Stimulated activated CD4-positive, alpha-beta T cell treated with anti-CD3 and anti-CD28 coated beads, Interleukin-4, amount 100 ng/mL, for 48 hours (primary cell): ENCODE data around the gene VASN.
"Not testable (repeated sequence)": the region's sequence is repeated elsewhere in the genome, so short reads cannot be mapped to it uniquely, and the experiment has no call there.

Experiments used
- DNase-seq, 2 donors: peaks; one replicate each; pipeline ENCODE4 v3.0.0-alpha.2; 2020; ENCODE audit warnings: low read depth in 2 of 2

The VASN gene

GRCh38 chr16:4337540-4338088, 34.0 kb upstream of the VASN start:
- DNase-seq = no peak

GRCh38 chr16:4338125-4338582, 33.5 kb upstream of the VASN start:
- DNase-seq = no peak

GRCh38 chr16:4338712-4339299, 32.8 kb upstream of the VASN start:
- DNase-seq = no peak

DNA sequence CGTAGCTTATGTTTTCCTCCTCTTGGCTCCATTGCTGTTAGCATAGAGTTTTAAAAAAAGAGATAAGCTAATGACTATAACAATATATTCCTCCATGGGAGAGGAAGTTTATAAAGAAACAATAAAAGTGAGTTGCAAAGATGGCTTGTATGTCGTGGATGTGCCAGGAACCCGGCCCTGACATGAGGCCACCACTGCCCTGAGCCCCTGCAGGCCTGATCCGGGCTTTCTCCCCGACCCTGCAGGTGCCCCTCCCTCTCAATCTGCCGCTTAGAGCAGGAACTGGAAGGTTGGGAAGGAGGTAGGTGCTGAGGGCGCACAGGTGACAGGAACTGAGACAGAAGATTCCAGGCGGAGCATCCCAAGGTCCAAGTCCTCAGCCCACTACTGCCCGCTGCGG, 32.2 kb upstream of the VASN start:
- no peak for DNase-seq

DNA sequence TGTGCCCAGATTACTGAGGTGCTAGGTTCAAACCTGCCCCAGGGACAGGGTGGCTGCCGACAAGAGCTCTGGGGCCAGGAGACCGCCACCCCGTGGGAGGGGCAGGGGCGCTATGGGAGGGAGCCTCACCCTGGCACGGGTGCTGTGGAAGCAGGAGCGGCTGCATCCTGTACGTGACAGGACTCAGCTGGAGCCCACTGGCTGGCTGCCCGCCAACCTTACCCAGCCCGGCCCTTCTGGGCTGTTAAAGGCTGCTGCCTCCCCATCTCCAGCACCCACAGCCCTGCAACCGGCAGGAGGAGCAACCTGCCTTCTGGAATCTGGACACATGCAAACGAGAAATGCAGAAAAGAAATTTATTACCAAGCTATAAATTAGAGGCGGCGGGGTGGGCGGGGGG, 31.7 kb upstream of the VASN start:
- no peak for DNase-seq

DNA sequence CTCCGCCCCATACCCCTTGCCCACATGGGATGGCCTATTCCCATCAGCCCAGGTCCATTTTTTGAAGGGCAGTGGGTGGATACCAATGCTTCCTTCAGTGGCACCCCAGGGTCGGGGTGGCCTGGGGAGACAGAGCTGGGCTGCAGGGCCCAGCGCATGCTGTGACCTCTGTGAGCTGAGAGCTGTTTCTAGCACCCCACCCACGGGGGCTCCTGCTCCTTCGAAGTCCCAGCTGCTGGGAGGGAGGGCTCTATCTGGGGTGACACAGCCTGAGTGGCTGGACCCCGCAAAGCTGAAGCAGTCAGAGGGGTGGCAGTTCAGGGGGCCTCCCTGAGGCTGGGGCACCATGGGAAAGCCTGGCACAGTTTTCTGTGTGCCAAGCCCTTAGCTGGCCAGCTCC, 31.2 kb upstream of the VASN start:
- DNase-seq = no peak

- no peak for DNase-seq
Measured at GRCh38 chr16:4341250-4341649, 30.4 kb upstream of the VASN start.

DNA sequence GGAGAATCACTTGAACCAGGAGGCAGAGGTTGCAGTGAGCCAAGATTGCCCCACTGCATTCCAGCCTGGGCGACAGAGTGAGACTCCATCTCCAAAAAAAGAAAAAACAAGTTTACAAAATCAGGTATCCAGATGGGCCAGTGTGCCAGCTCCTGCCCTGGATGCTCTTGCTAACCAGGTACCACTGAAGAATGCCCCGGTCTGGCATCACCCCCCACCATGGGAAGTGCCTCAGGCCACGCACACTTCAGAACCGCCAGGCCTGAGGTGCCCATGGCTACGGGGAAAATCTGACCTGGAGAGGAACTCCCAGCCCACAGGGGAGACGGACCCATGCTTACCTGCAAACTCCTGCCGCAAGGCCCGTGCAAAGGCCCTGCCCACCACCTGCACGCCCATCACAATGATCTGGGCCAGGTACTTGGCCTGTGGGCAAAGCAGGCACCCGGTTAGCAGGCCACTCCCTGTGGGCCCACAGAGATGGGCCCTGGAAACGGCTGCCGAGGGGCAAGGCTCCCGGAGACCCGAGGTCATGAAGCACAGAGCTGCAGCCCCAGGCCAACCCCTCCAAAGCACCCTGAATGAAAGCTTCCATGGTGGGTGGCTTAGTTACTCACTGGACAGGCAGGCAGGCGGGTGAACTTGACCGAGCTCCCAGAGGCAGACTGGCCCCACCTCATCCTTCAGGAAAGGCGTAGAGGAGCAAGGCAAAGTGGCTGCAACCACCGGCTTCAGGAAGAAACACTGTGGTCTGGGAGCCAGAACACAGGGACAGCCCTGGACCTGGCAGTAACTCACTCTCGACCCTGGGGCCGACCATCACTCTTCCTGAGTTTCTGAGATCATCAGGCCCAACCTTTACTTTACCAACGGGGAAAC, 28.5 kb upstream of the VASN start:
- no peak for DNase-seq

DNA sequence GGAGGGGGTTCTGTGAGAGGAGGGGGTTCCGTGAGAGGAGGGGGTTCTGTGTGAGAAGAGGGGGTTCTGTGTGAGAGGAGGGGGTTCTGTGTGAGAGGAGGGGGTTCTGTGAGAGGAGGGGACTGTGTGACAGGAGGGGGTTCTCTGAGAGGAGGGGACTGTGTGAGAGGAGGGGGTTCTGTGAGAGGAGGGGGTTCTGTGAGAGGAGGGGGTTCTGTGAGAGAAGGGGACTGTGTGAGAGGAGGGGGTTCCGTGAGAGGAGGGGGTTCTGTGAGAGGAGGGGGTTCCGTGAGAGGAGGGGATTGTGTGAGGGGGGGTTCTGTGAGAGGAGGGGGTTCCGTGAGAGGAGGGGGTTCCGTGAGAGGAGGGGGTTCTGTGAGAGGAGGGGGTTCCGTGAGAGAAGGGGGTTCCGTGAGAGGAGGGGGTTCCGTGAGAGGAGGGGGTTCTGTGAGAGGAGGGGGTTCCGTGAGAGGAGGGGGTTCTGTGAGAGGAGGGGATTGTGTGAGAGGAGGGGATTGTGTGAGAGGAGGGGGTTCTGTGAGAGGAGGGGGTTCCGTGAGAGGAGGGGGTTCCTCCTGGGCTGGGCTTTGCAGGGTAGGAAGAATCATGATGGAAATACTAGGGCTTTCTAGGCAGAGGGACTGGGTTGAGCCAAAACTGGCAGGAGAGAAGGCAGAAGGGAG, 27.2 kb upstream of the VASN start:
- not testable (repeated sequence) for DNase-seq

GRCh38 chr16:4344983-4345835, 26.4 kb upstream of the VASN start:
- no peak for DNase-seq

- DNase-seq = no peak
Measured at GRCh38 chr16:4345836-4346781, 25.5 kb upstream of the VASN start.

GRCh38 chr16:4347010-4347409, 24.6 kb upstream of the VASN start:
- no peak for DNase-seq

DNA sequence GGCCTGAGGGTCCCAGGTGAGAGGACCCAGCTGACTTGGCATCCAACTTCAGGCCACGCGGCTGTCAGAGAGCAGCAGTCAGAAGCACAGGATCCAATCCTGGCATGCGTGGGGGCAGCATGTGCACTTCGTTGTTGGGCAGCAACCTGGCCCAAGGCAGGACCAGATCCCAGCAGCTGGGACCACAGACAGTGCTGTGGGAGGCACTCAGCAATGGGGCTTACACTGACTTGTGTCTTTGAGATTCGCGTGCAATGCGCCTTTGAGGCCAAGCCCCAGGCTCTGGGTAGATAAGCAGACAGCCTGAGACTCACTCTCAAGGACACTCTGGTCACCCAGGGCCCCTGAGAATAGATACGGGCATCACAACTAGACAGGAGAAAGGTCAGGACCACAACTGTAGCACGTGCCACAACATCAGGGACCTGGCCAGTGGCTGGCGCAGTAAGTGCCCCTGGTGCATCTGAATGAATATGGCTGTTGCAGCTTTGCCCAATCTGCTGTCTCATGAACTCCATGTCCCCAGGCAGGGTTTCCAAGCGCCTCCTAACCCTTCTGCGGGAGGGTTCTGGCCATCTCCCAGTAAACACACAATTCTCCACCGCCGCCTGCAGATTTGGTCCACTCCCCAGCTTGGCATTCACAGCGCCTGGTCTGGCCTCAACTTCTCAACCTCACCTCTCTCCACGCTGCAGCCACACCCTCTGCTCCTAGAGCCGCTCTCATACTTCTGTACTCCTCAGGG, 23.7 kb upstream of the VASN start:
- no peak for DNase-seq

DNA sequence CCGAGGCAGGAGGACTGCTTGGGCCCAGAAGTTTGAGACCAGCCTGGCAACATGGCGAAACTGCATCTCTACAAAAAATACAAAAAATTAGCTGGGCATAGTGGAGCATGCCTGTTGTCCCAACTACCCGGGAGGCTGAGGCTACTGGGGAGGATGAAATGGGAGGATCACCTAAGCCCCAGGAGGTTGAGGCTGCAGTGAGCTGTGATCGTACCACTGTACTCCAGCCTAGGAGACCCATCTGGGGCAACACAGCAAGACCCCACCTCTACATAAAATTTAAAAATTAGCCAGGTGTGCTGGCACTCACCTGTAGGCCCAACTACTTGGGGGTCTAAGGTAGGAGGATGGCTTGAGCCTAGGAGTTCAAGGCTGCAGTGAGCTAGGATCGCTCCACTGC, 22.3 kb upstream of the VASN start:
- DNase-seq = no peak

DNA sequence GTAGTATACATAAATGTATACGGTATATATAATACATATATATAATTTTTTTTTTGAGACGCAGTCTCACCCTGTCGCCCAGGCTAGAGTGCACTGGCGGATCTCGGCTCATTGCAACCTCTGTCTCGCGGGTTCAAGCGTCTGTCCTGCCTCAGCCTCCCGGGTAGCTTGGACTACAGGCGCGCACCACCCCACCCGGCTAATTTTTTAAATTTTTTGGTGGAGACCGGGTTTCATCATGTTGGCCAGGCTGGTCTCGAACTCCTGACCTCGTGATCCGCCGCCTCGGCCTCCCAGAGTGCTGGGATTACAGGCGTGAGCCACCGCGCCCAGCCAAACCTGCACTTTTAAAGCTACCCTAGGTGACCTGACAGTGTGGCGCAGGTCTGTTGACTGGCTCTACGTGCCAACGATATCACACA, 21.3 kb upstream of the VASN start:
- DNase-seq = peak in 1 of 2 donors; percentile 19

DNA sequence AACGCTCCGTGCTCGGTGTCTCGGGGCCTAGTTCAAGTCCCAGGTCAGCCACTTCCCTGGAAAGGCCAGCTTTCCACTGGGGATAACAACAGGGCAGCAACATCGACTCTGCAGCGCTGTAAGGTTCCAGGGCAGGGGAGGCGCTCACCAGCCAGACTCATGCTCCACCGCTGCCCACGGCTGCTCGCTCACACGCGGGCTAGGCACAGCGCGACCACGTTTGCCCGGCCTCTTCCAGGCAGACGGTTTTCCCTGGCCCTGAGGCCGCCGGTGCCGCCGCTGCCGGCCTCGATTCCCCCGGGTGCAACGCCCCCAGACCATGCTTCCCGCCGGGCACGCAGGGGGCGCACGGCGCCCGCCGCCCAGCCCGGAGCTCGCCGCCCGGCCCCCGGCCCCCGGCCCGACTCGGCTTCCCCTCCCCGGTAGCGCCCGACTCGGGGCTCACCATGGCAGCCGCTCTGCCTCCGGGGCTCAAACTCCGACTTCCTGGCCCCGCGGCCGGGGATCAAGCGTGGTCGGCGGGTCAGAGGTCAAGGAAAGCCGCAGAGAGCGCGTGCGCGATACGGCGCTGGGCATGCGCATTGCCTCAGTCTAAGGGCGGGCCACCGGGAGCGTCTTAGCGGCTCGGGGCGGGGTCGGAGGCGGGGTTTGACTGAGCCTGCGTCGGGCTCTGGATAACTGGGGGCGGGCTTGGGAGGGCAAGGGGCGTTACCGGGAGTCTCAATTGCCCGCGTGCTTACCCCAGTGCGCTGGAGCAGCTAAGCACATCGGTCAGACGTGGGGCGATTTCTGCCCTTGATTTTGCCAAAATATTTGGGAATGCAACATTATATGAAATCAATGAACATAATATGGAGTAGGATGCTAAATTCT, 20.6 kb upstream of the VASN start, which contains the start of gene PAM16:
Gene PAM16, minus strand, starts transcription at position 535 of the 873 bp plus-strand sequence. Its CDS starts 87 bp downstream, at position 448.
- DNase-seq = peak; percentile 98 to 99

DNA sequence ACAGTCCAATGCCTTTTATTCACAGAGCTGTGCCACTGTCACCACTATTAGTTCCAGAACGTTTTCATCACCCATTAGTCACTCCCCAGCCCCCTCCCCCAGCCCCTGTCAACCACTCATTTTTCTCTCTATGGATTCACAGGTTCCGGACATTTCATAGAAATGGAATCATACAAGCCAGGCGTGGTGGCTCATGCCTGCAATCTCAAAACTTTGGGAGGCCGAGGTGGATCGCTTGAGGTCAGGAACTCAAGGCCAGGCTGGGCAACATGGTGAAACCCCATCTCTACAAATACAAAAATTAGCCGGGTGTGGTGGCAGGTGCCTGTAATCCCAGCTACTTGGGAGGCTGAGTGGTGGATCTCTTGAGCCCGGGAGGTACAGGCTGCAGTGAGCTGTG, 19.8 kb upstream of the VASN start:
- DNase-seq = no peak

GRCh38 chr16:4352843-4353242, 18.8 kb upstream of the VASN start:
- no peak for DNase-seq
